Testis (tissue), 3 donors: ENCODE results near the gene KLF7. TPM values are rescaled to one million over a fixed set of nuclear protein-coding genes. Genes with fewer than 3 reads are reported as not detected.

Experiments
- DNase-seq: peaks from one replicate; pipeline ENCODE4 v3.0.0-alpha.2; 2019
- H3K27ac ChIP-seq, 2 donors: fragments of 200-600 bp; sonication (generic); one replicate each; pipeline ENCODE4 v1.5.1; 2019
- H3K27me3 ChIP-seq: fragments of 200-600 bp; sonication (generic); one replicate; pipeline ENCODE4 v1.5.1; 2019
- H3K36me3 ChIP-seq: fragments of 200-600 bp; sonication (generic); one replicate; pipeline ENCODE4 v1.5.1; 2017; ENCODE audit warnings: low read depth; ENCODE audit errors: missing control alignments
- H3K4me1 ChIP-seq: fragments of 200-600 bp; sonication (generic); one replicate; pipeline ENCODE4 v1.5.1; 2019
- H3K4me3 ChIP-seq, 2 donors: fragments of 200-600 bp; sonication (generic); one replicate each; pipeline ENCODE4 v1.5.1; 2017 to 2019
- H3K9me3 ChIP-seq: fragments of 200-600 bp; sonication (generic); one replicate; pipeline ENCODE4 v1.5.1; 2017
- CTCF ChIP-seq, 3 experiments: fragments of 450-650 bp in 2 of 3; fragments of 200-600 bp in 1 of 3; sonication (generic) in 1 of 3; IDR thresholded peaks; one replicate each; pipeline ENCODE4 v1.5.1; 2016 to 2019; ENCODE audit warnings: antibody characterized with exemption in 3 of 3, mild to moderate bottlenecking in 2 of 3, moderate library complexity in 1 of 3
- POLR2A ChIP-seq: fragments of 450-650 bp; IDR thresholded peaks from one replicate; pipeline ENCODE4 v1.6.1; 2017; ENCODE audit warnings: antibody characterized with exemption, mild to moderate bottlenecking, moderate library complexity
- WGBS, 2 donors: methylation state at CpG; one replicate each; pipeline ENCODE4 v1.1.5; 2018; 5-methylcytosine and 5-hydroxymethylcytosine counted together
- intact Hi-C: fragments of 100-400 bp; cut with DNase I; formaldehyde crosslinking; loops from one replicate; pipeline ENCODE4 v1.15.1; 2023; ENCODE audit warnings: low total_unique reads
- polyA plus RNA-seq: library from polyadenylated mRNA; stranded (reverse); fragments of 350-450 nt; fragmentation: Illumina TruSeq; extraction: RNeasy Lipid Tissue Mini Kit (QIAGEN cat#74804); gene quantifications from one replicate; pipeline ENCODE4 v1.2.3, GENCODE V29; 2014; ENCODE audit warnings: low read depth, low replicate concordance; ENCODE audit not compliant: insufficient read depth
- total RNA-seq, 2 donors: library from RNA; depleted of rRNA; stranded (reverse); fragments of >200 nt; gene quantifications; one replicate each; pipeline ENCODE4 v1.2.3, GENCODE V29; 2016

Gene KLF7
- total and polyA plus RNA-seq, 3 donors from 2014 or later, result 15.1 to 23.2 (median 21.1) TPM

GRCh38 chr2:207161247-207162123 lies 4.3 kb downstream of the KLF7 start:
- no peak for DNase-seq
- no peaks in the 10 kb centered on the region for H3K36me3 ChIP-seq
- H3K9me3 ChIP-seq, result no peaks in the 10 kb centered on the region
- WGBS, 2 donors, result 58 to 74% methylated on average over 7 of the region's 7 CpGs
- no peaks in the 10 kb centered on the region for H3K27me3 ChIP-seq
- TF ChIP-seq CTCF (IDR thresholded peaks at IDR 0.05) (no peak), POLR2A (no peak)
- intact Hi-C loops, result no loop called here
- peak overlapping the region in 1 of 2 donors; percentile 100 for H3K27ac ChIP-seq
- no peak overlapping the region for H3K4me3 ChIP-seq
- H3K4me1 ChIP-seq, result peaks cover 14% of the 10 kb centered on the region

DNA sequence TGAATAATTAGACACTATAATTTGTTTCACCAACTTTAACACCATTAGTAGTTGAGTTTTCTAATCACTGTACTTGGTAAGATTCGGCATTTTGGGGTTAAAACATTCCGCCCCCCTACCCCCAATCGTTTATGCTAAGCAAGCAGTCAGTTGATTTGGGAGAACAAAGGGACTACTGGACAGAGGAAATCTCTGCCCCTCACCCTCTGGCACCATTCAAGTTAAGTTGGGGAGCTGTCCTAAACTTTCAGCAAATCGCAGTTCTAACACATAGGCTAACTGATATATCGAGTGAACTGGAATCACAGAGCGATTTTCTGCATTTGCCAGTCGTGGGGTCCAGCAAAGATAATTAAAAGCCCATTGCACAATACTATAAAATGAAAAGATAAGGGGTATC lies 5.6 kb downstream of the KLF7 start:
- no peak for TF ChIP-seq POLR2A
- no peak for TF ChIP-seq CTCF (IDR thresholded peaks at IDR 0.05)
- H3K27me3 ChIP-seq, result no peaks in the 10 kb centered on the region
- WGBS, 2 donors, result 70 to 82% methylated on average over 7 of the region's 7 CpGs
- H3K36me3 ChIP-seq, result no peaks in the 10 kb centered on the region
- intact Hi-C loops, result no loop called here
- no peaks in the 10 kb centered on the region for H3K9me3 ChIP-seq
- DNase-seq, result no peak
- H3K4me1 ChIP-seq, result peaks cover 14% of the 10 kb centered on the region
- H3K27ac ChIP-seq, result no peak overlapping the region
- no peak overlapping the region for H3K4me3 ChIP-seq

DNA sequence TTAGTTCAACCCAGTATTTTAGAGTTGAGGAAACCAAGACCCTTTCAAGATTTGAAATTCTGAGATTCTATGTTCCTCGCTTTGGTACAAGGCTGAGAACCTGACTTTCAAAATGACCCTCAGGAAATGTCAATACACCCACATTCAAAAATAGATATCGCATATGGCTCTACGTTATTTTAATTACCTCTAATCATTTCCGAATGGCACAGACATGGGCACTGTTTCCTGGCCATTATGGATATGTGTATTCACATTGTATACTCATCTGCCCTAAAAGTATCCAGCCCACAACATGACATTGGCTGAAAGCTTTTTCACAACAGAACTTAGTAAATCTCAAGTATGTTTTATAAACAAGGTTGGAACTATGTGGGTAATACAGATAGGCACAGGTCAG lies 6.7 kb downstream of the KLF7 start:
- Histone ChIP-seq H3K9me3 (no peaks in the 10 kb centered on the region), H3K36me3 (no peaks in the 10 kb centered on the region), H3K27me3 (no peaks in the 10 kb centered on the region), H3K4me3 (no peak overlapping the region), H3K4me1 (peaks cover 10% of the 10 kb centered on the region), H3K27ac (no peak overlapping the region)
- 77 to 91% methylated on average over 4 of the region's 4 CpGs for WGBS, 2 donors
- intact Hi-C loops, result no loop called here
- TF ChIP-seq POLR2A, result no peak
- no peak for TF ChIP-seq CTCF (IDR thresholded peaks at IDR 0.05)
- no peak for DNase-seq

GRCh38 chr2:207157731-207158130 lies 8.0 kb downstream of the KLF7 start:
- WGBS, 2 donors, result 88 to 91% methylated on average over 3 of the region's 3 CpGs
- intact Hi-C loops, result no loop called here
- H3K4me3 ChIP-seq, result no peak overlapping the region
- peaks cover 10% of the 10 kb centered on the region for H3K4me1 ChIP-seq
- TF ChIP-seq POLR2A (no peak), CTCF (IDR thresholded peaks at IDR 0.05) (no peak)
- H3K27me3 ChIP-seq, result no peaks in the 10 kb centered on the region
- H3K9me3 ChIP-seq, result no peaks in the 10 kb centered on the region
- DNase-seq, result no peak
- no peak overlapping the region for H3K27ac ChIP-seq
- no peaks in the 10 kb centered on the region for H3K36me3 ChIP-seq

- DNase-seq, result no peak
- TF ChIP-seq POLR2A (no peak), CTCF (IDR thresholded peaks at IDR 0.05) (no peak)
- Histone ChIP-seq H3K36me3 (no peaks in the 10 kb centered on the region), H3K9me3 (no peaks in the 10 kb centered on the region), H3K27me3 (no peaks in the 10 kb centered on the region), H3K4me3 (no peak overlapping the region), H3K27ac (no peak overlapping the region), H3K4me1 (peaks cover 4% of the 10 kb centered on the region)
- 61 to 93% methylated on average over 1 of the region's 1 CpG for whole genome bisulfite sequencing, 2 donors
- intact Hi-C loops, result no loop called here
Observed at GRCh38 chr2:207157162-207157481, 8.6 kb downstream of the KLF7 start.
